ENCODE results near the gene PKLR.
"Not testable (repeated sequence)": the region's sequence is repeated elsewhere in the genome, so short reads cannot be mapped to it uniquely, and the experiment has no call there.

Gene PKLR

GRCh38 chr1:155250246-155250632 is 51.0 kb downstream of the PKLR start:
- Histone ChIP-seq H3K36me3 (replicated peaks) (peaks cover 13% of the 10 kb centered on the region), H3K4me3 (ENCODE audit: low read depth, low read length) (peak overlapping the region; percentile 47), H3K27me3 (replicated peaks) (no peaks in the 10 kb centered on the region), H3K27ac (no peak overlapping the region)
- no peak for TF ChIP-seq CTCF (IDR thresholded peaks at IDR 0.05; ENCODE audit: low read depth, low read length, missing control alignments)
- DNase-seq = no peak
- in situ Hi-C loops (cut with HindIII; ENCODE audit: low pct_ligation_motif_present, low sequenced_read_pairs) = no loop called here

- TF ChIP-seq CTCF (IDR thresholded peaks at IDR 0.05; ENCODE audit: low read depth, low read length, missing control alignments) = no peak
- in situ Hi-C loops (cut with HindIII; ENCODE audit: low pct_ligation_motif_present, low sequenced_read_pairs) = no loop called here
- DNase-seq = no peak
Observed at GRCh38 chr1:155247667-155248553, 53.3 kb downstream of the PKLR start.

GRCh38 chr1:155246796-155247195 is 54.4 kb downstream of the PKLR start:
- H3K36me3 ChIP-seq (replicated peaks) = peaks cover 13% of the 10 kb centered on the region
- in situ Hi-C loops (cut with HindIII; ENCODE audit: low pct_ligation_motif_present, low sequenced_read_pairs); H3K27ac ChIP-seq; H3K27me3 ChIP-seq (replicated peaks); DNase-seq; H3K4me3 ChIP-seq (ENCODE audit: low read depth, low read length): not testable (repeated sequence)

More at GRCh38 chr1:155247667-155248553, 53.3 kb downstream of the PKLR start:
- H3K36me3 ChIP-seq (replicated peaks) = peaks cover 13% of the 10 kb centered on the region
- H3K27ac ChIP-seq = no peak overlapping the region
- no peaks in the 10 kb centered on the region for H3K27me3 ChIP-seq (replicated peaks)
- H3K4me3 ChIP-seq (ENCODE audit: low read depth, low read length) = no peak overlapping the region

GRCh38 chr1:155245163-155245524 is 56.1 kb downstream of the PKLR start:
- Histone ChIP-seq H3K36me3 (replicated peaks) (peaks cover 13% of the 10 kb centered on the region), H3K27ac (peak overlapping the region; percentile 78), H3K27me3 (replicated peaks) (no peaks in the 10 kb centered on the region), H3K4me3 (ENCODE audit: low read depth, low read length) (peak overlapping the region; percentile 69)
- in situ Hi-C loops (cut with HindIII; ENCODE audit: low pct_ligation_motif_present, low sequenced_read_pairs) = no loop called here
- no peak for TF ChIP-seq CTCF (IDR thresholded peaks at IDR 0.05; ENCODE audit: low read depth, low read length, missing control alignments)
- peak; percentile 30 for DNase-seq

- Histone ChIP-seq H3K36me3 (replicated peaks) (peaks cover 13% of the 10 kb centered on the region), H3K4me3 (ENCODE audit: low read depth, low read length) (peak overlapping the region; percentile 69), H3K27me3 (replicated peaks) (no peaks in the 10 kb centered on the region), H3K27ac (peak overlapping the region; percentile 81)
- DNase-seq = peak; percentile 100
- peak; percentile 40 for TF ChIP-seq CTCF (IDR thresholded peaks at IDR 0.05; ENCODE audit: low read depth, low read length, missing control alignments)
- in situ Hi-C loops (cut with HindIII; ENCODE audit: low pct_ligation_motif_present, low sequenced_read_pairs) = no loop called here
Observed at GRCh38 chr1:155244368-155245162, 56.7 kb downstream of the PKLR start.

- Histone ChIP-seq H3K4me3 (ENCODE audit: low read depth, low read length) (peak overlapping the region; percentile 69), H3K36me3 (replicated peaks) (peaks cover 10% of the 10 kb centered on the region), H3K27me3 (replicated peaks) (no peaks in the 10 kb centered on the region), H3K27ac (no peak overlapping the region)
- DNase-seq = no peak
- in situ Hi-C loops (cut with HindIII; ENCODE audit: low pct_ligation_motif_present, low sequenced_read_pairs) = no loop called here
- TF ChIP-seq CTCF (IDR thresholded peaks at IDR 0.05; ENCODE audit: low read depth, low read length, missing control alignments) = no peak
Observed at GRCh38 chr1:155242805-155243358, 58.4 kb downstream of the PKLR start.
